Stimulated activated CD8-positive, alpha-beta memory T cell treated with anti-CD3 and anti-CD28 coated beads, Interleukin-12 subunit alpha, Interleukin-12 subunit beta, amount 100 ng/mL, for 1 hour (primary cell): ENCODE data around the gene ZRANB2.

Source experiments
- DNase-seq: peaks from one replicate; pipeline ENCODE4 v3.0.0-alpha.2; 2020; ENCODE audit warnings: low read depth

ZRANB2 gene

GRCh38 chr1:71027991-71028390 lies 52.8 kb downstream of the ZRANB2 start:
- DNase-seq = no peak

- DNase-seq = no peak
These were observed 54.7 kb downstream of the ZRANB2 start for GRCh38 chr1:71026093-71026492.

GRCh38 chr1:71023515-71023914 lies 57.3 kb downstream of the ZRANB2 start:
- DNase-seq = no peak

GRCh38 chr1:71019233-71019969 lies 61.4 kb downstream of the ZRANB2 start:
- no peak for DNase-seq

- DNase-seq = no peak
These were observed 62.0 kb downstream of the ZRANB2 start for GRCh38 chr1:71018791-71019190.

GRCh38 chr1:71015745-71016144 lies 65.1 kb downstream of the ZRANB2 start:
- DNase-seq = no peak

- DNase-seq = no peak
These were observed 66.7 kb downstream of the ZRANB2 start for GRCh38 chr1:71014178-71014579.
